Dendritic cell treated with granulocyte-macrophage colony-stimulating factor and Interleukin-4, amounts not matched to agents 40 ng/mL and 50 ng/mL, for 4 days (primary cell): ENCODE results near the gene PCDHGA1.
"Not testable (repeated sequence)": the region's sequence is repeated elsewhere in the genome, so short reads cannot be mapped to it uniquely, and the experiment has no call there.

Experiments used
- H3K27ac Mint-ChIP-seq: one replicate; pipeline ENCODE4 v1.8.0; 2022; ENCODE audit warnings: mild to moderate bottlenecking, mixed read lengths
- H3K27me3 Mint-ChIP-seq: one replicate; pipeline ENCODE4 v1.8.0; 2022; ENCODE audit warnings: mild to moderate bottlenecking, mixed read lengths
- H3K36me3 Mint-ChIP-seq: one replicate; pipeline ENCODE4 v1.8.0; 2022; ENCODE audit warnings: low read depth, mixed read lengths
- H3K4me1 Mint-ChIP-seq: one replicate; pipeline ENCODE4 v1.8.0; 2022; ENCODE audit warnings: low read depth, mixed read lengths
- H3K4me3 Mint-ChIP-seq: one replicate; pipeline ENCODE4 v1.8.0; 2022; ENCODE audit warnings: mild to moderate bottlenecking, moderate library complexity, mixed read lengths
- H3K9me3 Mint-ChIP-seq: one replicate; pipeline ENCODE4 v1.8.0; 2022; ENCODE audit warnings: mixed read lengths
- intact Hi-C: fragments of 100-400 bp; cut with micrococcal nuclease; formaldehyde crosslinking; loops from one replicate; pipeline ENCODE4 v1.15.0; 2022

PCDHGA1 gene

GRCh38 chr5:141382469-141383294 is 52.4 kb downstream of the PCDHGA1 start, which contains the start of gene PCDHGA7:
Gene PCDHGA7, plus strand, starts transcription at chr5:141382742. Its CDS starts 158 bp downstream, at chr5:141382900.
- peaks cover 62% of the 10 kb centered on the region for H3K27me3 Mint-ChIP-seq
- intact Hi-C loops: no loop called here
- H3K9me3 Mint-ChIP-seq: peaks cover 22% of the 10 kb centered on the region

GRCh38 chr5:141383345-141383744 is 53.0 kb downstream of the PCDHGA1 start:
- Mint-ChIP-seq H3K9me3 (peaks cover 25% of the 10 kb centered on the region), H3K4me3 (no peak overlapping the region), H3K27me3 (peaks cover 64% of the 10 kb centered on the region), H3K36me3 (no peaks in the 10 kb centered on the region), H3K4me1 (no peaks in the 10 kb centered on the region), H3K27ac (no peak overlapping the region)
- intact Hi-C loops: no loop called here

More at GRCh38 chr5:141382469-141383294, 52.4 kb downstream of the PCDHGA1 start, which contains the start of gene PCDHGA7:
- H3K4me1 Mint-ChIP-seq: no peaks in the 10 kb centered on the region
- no peaks in the 10 kb centered on the region for H3K36me3 Mint-ChIP-seq
- peak within 1 kb of the TSS; percentile 71 for H3K4me3 Mint-ChIP-seq
- H3K27ac Mint-ChIP-seq: no peak within 1 kb of the TSS

- Mint-ChIP-seq H3K4me3 (no peak overlapping the region), H3K27ac (no peak overlapping the region), H3K36me3 (peaks cover 1% of the 10 kb centered on the region), H3K27me3 (peaks cover 77% of the 10 kb centered on the region), H3K4me1 (no peaks in the 10 kb centered on the region), H3K9me3 (peaks cover 38% of the 10 kb centered on the region)
- intact Hi-C loops: no loop called here
Measured at GRCh38 chr5:141384471-141385267, 54.4 kb downstream of the PCDHGA1 start.

GRCh38 chr5:141387557-141388311 is 57.4 kb downstream of the PCDHGA1 start, which contains the start of gene PCDHGB4:
Gene PCDHGB4, plus strand, starts transcription at chr5:141387698. Its CDS starts 187 bp downstream, at chr5:141387885.
- H3K36me3 Mint-ChIP-seq, H3K27ac Mint-ChIP-seq, intact Hi-C loops, H3K4me1 Mint-ChIP-seq: not testable (repeated sequence)
- H3K27me3 Mint-ChIP-seq: peaks cover 74% of the 10 kb centered on the region
- peaks cover 53% of the 10 kb centered on the region for H3K9me3 Mint-ChIP-seq
- peak within 1 kb of the TSS; percentile 63 for H3K4me3 Mint-ChIP-seq

GRCh38 chr5:141388661-141389060 is 58.3 kb downstream of the PCDHGA1 start:
- Mint-ChIP-seq H3K4me1 (no peaks in the 10 kb centered on the region), H3K36me3 (peaks cover 7% of the 10 kb centered on the region), H3K4me3 (no peak overlapping the region), H3K27me3 (peaks cover 73% of the 10 kb centered on the region), H3K9me3 (peaks cover 53% of the 10 kb centered on the region), H3K27ac (no peak overlapping the region)
- intact Hi-C loops: no loop called here

- Mint-ChIP-seq H3K4me3 (no peak overlapping the region), H3K27ac (no peak overlapping the region), H3K4me1 (no peaks in the 10 kb centered on the region), H3K9me3 (peaks cover 57% of the 10 kb centered on the region), H3K27me3 (peaks cover 73% of the 10 kb centered on the region), H3K36me3 (peaks cover 7% of the 10 kb centered on the region)
- intact Hi-C loops: no loop called here
Measured at GRCh38 chr5:141389153-141390042, 59.1 kb downstream of the PCDHGA1 start.

GRCh38 chr5:141392429-141393198 is 62.3 kb downstream of the PCDHGA1 start, which contains the start of gene PCDHGA8:
Gene PCDHGA8, plus strand, starts transcription at chr5:141392633. Its CDS starts 181 bp downstream, at chr5:141392814.
- H3K36me3 Mint-ChIP-seq: peaks cover 7% of the 10 kb centered on the region
- H3K27ac Mint-ChIP-seq: no peak within 1 kb of the TSS
- no peak within 1 kb of the TSS for H3K4me3 Mint-ChIP-seq
- H3K4me1 Mint-ChIP-seq: no peaks in the 10 kb centered on the region
- peaks cover 59% of the 10 kb centered on the region for H3K9me3 Mint-ChIP-seq
- H3K27me3 Mint-ChIP-seq: peaks cover 72% of the 10 kb centered on the region
- intact Hi-C loops: no loop called here

GRCh38 chr5:141393267-141393666 is 63.0 kb downstream of the PCDHGA1 start:
- intact Hi-C loops: no loop called here
- Mint-ChIP-seq H3K4me3 (no peak overlapping the region), H3K27ac (no peak overlapping the region), H3K27me3 (peaks cover 72% of the 10 kb centered on the region), H3K9me3 (peaks cover 57% of the 10 kb centered on the region), H3K36me3 (peaks cover 7% of the 10 kb centered on the region), H3K4me1 (no peaks in the 10 kb centered on the region)

- H3K36me3 Mint-ChIP-seq, H3K27ac Mint-ChIP-seq, H3K4me3 Mint-ChIP-seq, intact Hi-C loops, H3K4me1 Mint-ChIP-seq: not testable (repeated sequence)
- Mint-ChIP-seq H3K27me3 (peaks cover 72% of the 10 kb centered on the region), H3K9me3 (peaks cover 55% of the 10 kb centered on the region)
Measured at GRCh38 chr5:141394401-141395187, 64.3 kb downstream of the PCDHGA1 start.

- H3K27ac Mint-ChIP-seq, H3K4me1 Mint-ChIP-seq, intact Hi-C loops, H3K36me3 Mint-ChIP-seq: not testable (repeated sequence)
- peaks cover 74% of the 10 kb centered on the region for H3K27me3 Mint-ChIP-seq
- peak within 1 kb of the TSS; percentile 67 for H3K4me3 Mint-ChIP-seq
- H3K9me3 Mint-ChIP-seq: peaks cover 49% of the 10 kb centered on the region
Measured at GRCh38 chr5:141397756-141398551, 67.6 kb downstream of the PCDHGA1 start, which contains the start of gene PCDHGB5. Gene PCDHGB5, plus strand, starts transcription at chr5:141397947. Its CDS starts 181 bp downstream, at chr5:141398128.

- Mint-ChIP-seq H3K27ac (no peak overlapping the region), H3K9me3 (peaks cover 49% of the 10 kb centered on the region), H3K4me1 (no peaks in the 10 kb centered on the region), H3K36me3 (no peaks in the 10 kb centered on the region), H3K27me3 (peaks cover 74% of the 10 kb centered on the region), H3K4me3 (no peak overlapping the region)
- intact Hi-C loops: no loop called here
Measured at GRCh38 chr5:141398608-141399007, 68.3 kb downstream of the PCDHGA1 start.
